ENCODE results near the gene IMPA2.
"Not testable (repeated sequence)": the region's sequence is repeated elsewhere in the genome, so short reads cannot be mapped to it uniquely, and the experiment has no call there.

Gene IMPA2

GRCh38 chr18:11981192-11981542, at the start of gene IMPA2:
TSS of gene IMPA2 (plus strand) at chr18:11981507. CDS start at chr18:11981670, 163 bp downstream.
- no peak for FAIRE-seq
- no peak for DNase-seq (ENCODE audit: insufficient read length, low spot score)
- peak; percentile 58 for TF ChIP-seq POLR2A (IDR thresholded peaks at IDR 0.05; ENCODE audit: low read depth, low read length)

- no peak for TF ChIP-seq POLR2A (IDR thresholded peaks at IDR 0.05; ENCODE audit: low read depth, low read length)
- FAIRE-seq (no peak), DNase-seq (ENCODE audit: insufficient read length, low spot score) (no peak)
Observed at GRCh38 chr18:11932393-11932792, 48.9 kb upstream of the IMPA2 start.

GRCh38 chr18:11937874-11938478, 43.3 kb upstream of the IMPA2 start:
- DNase-seq (ENCODE audit: insufficient read length, low spot score) (peak; percentile 46), FAIRE-seq (peak; percentile 91)
- no peak for TF ChIP-seq POLR2A (IDR thresholded peaks at IDR 0.05; ENCODE audit: low read depth, low read length)

DNA sequence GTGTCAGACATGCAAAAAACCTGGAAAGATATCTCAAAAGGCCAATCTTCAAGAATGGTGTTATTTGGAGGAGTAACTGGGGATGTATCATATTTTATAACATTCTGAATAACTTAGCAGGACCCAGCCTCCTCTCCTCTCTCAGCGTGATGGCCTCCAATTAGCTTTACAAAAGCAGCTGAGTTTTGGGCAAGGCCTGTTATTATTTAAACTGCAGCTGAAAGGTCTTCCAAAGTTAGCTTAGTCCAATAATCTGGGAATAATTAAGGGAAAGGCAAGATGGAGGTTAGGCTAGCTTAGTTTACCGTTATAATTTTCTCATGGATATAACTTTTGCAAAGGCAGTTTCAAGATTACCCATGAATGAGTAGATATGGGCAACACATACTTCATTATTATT, 40.4 kb upstream of the IMPA2 start:
- TF ChIP-seq POLR2A (IDR thresholded peaks at IDR 0.05; ENCODE audit: low read depth, low read length): no peak
- no peak for FAIRE-seq

GRCh38 chr18:11943551-11943950, 37.8 kb upstream of the IMPA2 start:
- no peak for TF ChIP-seq POLR2A (IDR thresholded peaks at IDR 0.05; ENCODE audit: low read depth, low read length)
- DNase-seq (ENCODE audit: insufficient read length, low spot score): no peak
- FAIRE-seq: no peak

More for the DNA sequence above, 40.4 kb upstream of the IMPA2 start:
- no peak for DNase-seq (ENCODE audit: insufficient read length, low spot score)

DNA sequence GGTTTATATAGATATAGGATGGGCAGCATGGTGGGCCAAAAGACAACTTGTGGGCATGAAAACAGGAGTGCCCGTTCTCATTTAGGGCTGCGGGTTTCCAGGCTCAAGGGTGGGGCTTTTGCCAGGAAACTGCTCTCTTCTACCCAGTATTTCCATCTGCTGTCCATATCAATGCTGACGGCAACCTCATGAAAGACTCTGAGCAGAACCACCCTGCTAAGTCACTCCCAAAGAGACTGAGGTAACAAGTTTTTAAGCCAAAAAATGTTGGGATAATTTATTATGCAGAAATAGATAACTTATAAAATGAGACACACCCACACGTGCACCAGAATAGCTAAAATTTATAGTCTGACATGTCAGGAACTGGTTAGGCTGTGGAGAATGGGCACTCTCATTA, 37.1 kb upstream of the IMPA2 start:
- TF ChIP-seq POLR2A (IDR thresholded peaks at IDR 0.05; ENCODE audit: low read depth, low read length): no peak
- no peak for DNase-seq (ENCODE audit: insufficient read length, low spot score)
- FAIRE-seq: no peak

GRCh38 chr18:11944786-11945185, 36.5 kb upstream of the IMPA2 start:
- no peak for TF ChIP-seq POLR2A (IDR thresholded peaks at IDR 0.05; ENCODE audit: low read depth, low read length)
- no peak for DNase-seq (ENCODE audit: insufficient read length, low spot score)
- FAIRE-seq: no peak

GRCh38 chr18:11945834-11946659, 35.3 kb upstream of the IMPA2 start:
- FAIRE-seq: not testable (repeated sequence)

GRCh38 chr18:11946756-11947155, 34.6 kb upstream of the IMPA2 start:
- DNase-seq (ENCODE audit: insufficient read length, low spot score): no peak
- TF ChIP-seq POLR2A (IDR thresholded peaks at IDR 0.05; ENCODE audit: low read depth, low read length): no peak
- peak; percentile 66 for FAIRE-seq

More at GRCh38 chr18:11945834-11946659, 35.3 kb upstream of the IMPA2 start:
- DNase-seq (ENCODE audit: insufficient read length, low spot score): not testable (repeated sequence)

GRCh38 chr18:11947214-11948191, 33.8 kb upstream of the IMPA2 start:
- FAIRE-seq (peak; percentile 95), DNase-seq (ENCODE audit: insufficient read length, low spot score) (peak; percentile 81)
- no peak for TF ChIP-seq POLR2A (IDR thresholded peaks at IDR 0.05; ENCODE audit: low read depth, low read length)

- FAIRE-seq: no peak
- DNase-seq (ENCODE audit: insufficient read length, low spot score): no peak
- TF ChIP-seq POLR2A (IDR thresholded peaks at IDR 0.05; ENCODE audit: low read depth, low read length): no peak
Observed at GRCh38 chr18:11948852-11949523, 32.3 kb upstream of the IMPA2 start.

- FAIRE-seq (no peak), DNase-seq (ENCODE audit: insufficient read length, low spot score) (no peak)
- no peak for TF ChIP-seq POLR2A (IDR thresholded peaks at IDR 0.05; ENCODE audit: low read depth, low read length)
Observed at GRCh38 chr18:11950824-11951223, 30.5 kb upstream of the IMPA2 start.

GRCh38 chr18:11951390-11951851, 29.9 kb upstream of the IMPA2 start:
- FAIRE-seq: no peak
- DNase-seq (ENCODE audit: insufficient read length, low spot score): no peak

More at GRCh38 chr18:11951390-11951851, 29.9 kb upstream of the IMPA2 start:
- TF ChIP-seq POLR2A (IDR thresholded peaks at IDR 0.05; ENCODE audit: low read depth, low read length): no peak

Data from H54 (cell line).